K562 (cell line): Measurements from ENCODE around the gene PPP1R15A. TPM values are rescaled to one million over a fixed set of nuclear protein-coding genes. Genes with fewer than 3 reads are reported as not detected.

Source experiments
- ATF1 ChIP-seq, 2 experiments: fragments of 450-650 bp in 1 of 2; IDR thresholded peaks; 2 replicates each; pipeline ENCODE4 v1.6.1; 2016; ENCODE audit warnings: missing compliant biosample characterization in 1 of 2, missing genetic modification characterization in 1 of 2
- CCAR2 ChIP-seq: fragments of 200-400 bp; formaldehyde crosslinking; IDR thresholded peaks from 2 replicates; pipeline ENCODE4 v1.6.1; 2017; ENCODE audit warnings: mild to moderate bottlenecking, low read depth, low read length
- E2F4 ChIP-seq: sonication (generic); formaldehyde crosslinking; IDR thresholded peaks from 2 replicates; pipeline ENCODE4 v1.8.0; 2022; ENCODE audit warnings: mild to moderate bottlenecking, low read depth, missing genetic modification reagents
- FOSL1 ChIP-seq: fragments of 200-800 bp; sonication (Bioruptor generic); conservative IDR thresholded peaks from 2 replicates; pipeline ENCODE4 v1.6.1; 2016; ENCODE audit warnings: missing genetic modification characterization, missing compliant biosample characterization
- GTF2A2 ChIP-seq: IDR thresholded peaks from 2 replicates; pipeline ENCODE4 v1.6.1; 2016; ENCODE audit warnings: mild to moderate bottlenecking, missing genetic modification characterization, missing compliant biosample characterization
- MEF2A ChIP-seq: IDR thresholded peaks from 2 replicates; pipeline ENCODE4 v1.6.1; 2011; ENCODE audit warnings: low read depth, mild to moderate bottlenecking, low read length, moderate library complexity; ENCODE audit not compliant: control insufficient read depth
- MGA ChIP-seq: fragments of 450-650 bp; IDR thresholded peaks from 2 replicates; pipeline ENCODE4 v1.6.1; 2016; ENCODE audit warnings: mild to moderate bottlenecking, moderate library complexity
- MXI1 ChIP-seq: IDR thresholded peaks from 2 replicates; pipeline ENCODE4 v1.6.1; 2011; ENCODE audit warnings: low read depth, mild to moderate bottlenecking, improper control_type of control experiment, low read length
- NONO ChIP-seq, 2 experiments: fragments of 200-400 bp in 1 of 2; fragments of 450-650 bp in 1 of 2; formaldehyde crosslinking in 1 of 2; IDR thresholded peaks; 2 replicates each; pipeline ENCODE4 v1.6.1; 2017; ENCODE audit warnings: low read depth in 2 of 2, mild to moderate bottlenecking in 2 of 2, moderate library complexity in 2 of 2, low read length in 1 of 2
- RBFOX2 ChIP-seq: fragments of 200-400 bp; formaldehyde crosslinking; IDR thresholded peaks from 2 replicates; pipeline ENCODE4 v1.6.1; 2017; ENCODE audit warnings: low read depth, mild to moderate bottlenecking, low read length, moderate library complexity
- TARDBP ChIP-seq: fragments of 450-650 bp; IDR thresholded peaks from 2 replicates; pipeline ENCODE4 v1.6.1; 2016
- TRIM24 ChIP-seq, 2 experiments: fragments of 450-650 bp; IDR thresholded peaks; 2 replicates each; pipeline ENCODE4 v1.6.1; 2016
- U2AF2 ChIP-seq: fragments of 200-400 bp; formaldehyde crosslinking; optimal IDR thresholded peaks from 2 replicates; pipeline ENCODE3; 2017; ENCODE audit warnings: low read depth, mild to moderate bottlenecking, low read length
- ZFP1 ChIP-seq: fragments of 450-650 bp; formaldehyde crosslinking; IDR thresholded peaks from 2 replicates; pipeline ENCODE4 v1.4.0; 2020; ENCODE audit warnings: mild to moderate bottlenecking, mixed read lengths
- ZNF384 ChIP-seq: IDR thresholded peaks from 2 replicates; pipeline ENCODE4 v1.6.1; 2012; ENCODE audit warnings: low read depth, low read length, improper control_type of control experiment
- polyA plus RNA-seq, 8 experiments: library from polyadenylated mRNA; depleted of rRNA in 4 of 8; stranded (reverse) in 5 of 8; unstranded in 3 of 8; fragments of >200 nt; fragmentation: Nextera tagmentation in 2 of 8; fragmentation: Illumina TruSeq in 1 of 8; extraction: Ambion mirVana in 2 of 8; extraction: Trizol in 1 of 8; gene quantifications; 2 replicates each; pipeline versions ENCODE4 v1.2.1 to v1.2.3, GENCODE V29; 2011 to 2014; ENCODE audit warnings: inconsistent platforms in 1 of 8, missing spikeins in 1 of 8
- total RNA-seq, 7 experiments: library from RNA; depleted of rRNA in 6 of 7; stranded (reverse); fragments of >200 nt in 6 of 7; fragmentation: Illumina TruSeq in 2 of 7; extraction: Trizol in 2 of 7; gene quantifications; 2 replicates each; pipeline versions ENCODE4 v1.2.1 to v1.2.3, GENCODE V29; 2011 to 2021; ENCODE audit warnings: low replicate concordance in 1 of 7

PPP1R15A gene
- total and polyA plus RNA-seq, 9 of the 15 experiments (the other 6 are each of a cell fraction or from before 2014, with no cell fraction given), result 0.42 to 73.7 (median 44.0) TPM

- no peak for TF ChIP-seq CCAR2
- TF ChIP-seq FOSL1, result no peak
- TF ChIP-seq TARDBP, result no peak
- 0 out of 2 replicates have a peak, but pooled peaks have one; percentile 55 for TF ChIP-seq E2F4 (CRISPR knock-in tag)
- no peak for TF ChIP-seq ZFP1
- no peak; the same call in 1 of the 2 replicates for TF ChIP-seq MXI1
- TF ChIP-seq MGA, result no peak
- peak; percentile 84 to 86 for TF ChIP-seq NONO (IDR thresholded peaks at IDR 0.05; ENCODE audit: low read depth in 2 of 2, low read length in 1 of 2)
- TF ChIP-seq ZNF384, result no peak
- peak; percentile 99 for TF ChIP-seq RBFOX2
- TF ChIP-seq GTF2A2 (tag), result peak; percentile 95
- no peak for TF ChIP-seq MEF2A
- TF ChIP-seq U2AF2, result no peak
- TF ChIP-seq TRIM24 (IDR thresholded peaks at IDR 0.05), result 0 out of 4 replicates have a peak, but pooled peaks of 1 of the 2 experiments have one; percentile 28
- TF ChIP-seq ATF1 (CRISPR knock-in tag; IDR thresholded peaks at IDR 0.05), result peak; percentile 73; the same call in 1 of the 2 replicates
- peak; percentile 100 for TF ChIP-seq ATF1 (tag; IDR thresholded peaks at IDR 0.05)
Observed at GRCh38 chr19:48872182-48872883, at the start of gene PPP1R15A (continued).
